Stomach (tissue), 4 donors: ENCODE measurements around the gene PAK6.

Source experiments
- POLR2A ChIP-seq, 4 donors: fragments of 450-650 bp; IDR thresholded peaks; one replicate each; pipeline ENCODE4 v1.6.1; 2016; ENCODE audit warnings: antibody characterized with exemption in 4 of 4, control low read depth in 2 of 4, mild to moderate bottlenecking in 1 of 4, moderate library complexity in 1 of 4
- POLR2AphosphoS5 ChIP-seq, 3 donors: sonication (generic); formaldehyde crosslinking; IDR thresholded peaks; one replicate each; pipeline ENCODE4 v1.6.1; 2016; ENCODE audit warnings: antibody characterized with exemption in 3 of 3
- TF ChIP-seq, protein P1 (sequence below), 7 experiments: fragments of 450-650 bp in 4 of 7; fragments of 200-600 bp in 3 of 7; sonication (generic) in 3 of 7; IDR thresholded peaks; one replicate each; pipeline ENCODE4 v1.5.1; 2016 to 2019; ENCODE audit warnings: antibody characterized with exemption in 7 of 7, control low read depth in 2 of 7, mild to moderate bottlenecking in 1 of 7

DNA sequence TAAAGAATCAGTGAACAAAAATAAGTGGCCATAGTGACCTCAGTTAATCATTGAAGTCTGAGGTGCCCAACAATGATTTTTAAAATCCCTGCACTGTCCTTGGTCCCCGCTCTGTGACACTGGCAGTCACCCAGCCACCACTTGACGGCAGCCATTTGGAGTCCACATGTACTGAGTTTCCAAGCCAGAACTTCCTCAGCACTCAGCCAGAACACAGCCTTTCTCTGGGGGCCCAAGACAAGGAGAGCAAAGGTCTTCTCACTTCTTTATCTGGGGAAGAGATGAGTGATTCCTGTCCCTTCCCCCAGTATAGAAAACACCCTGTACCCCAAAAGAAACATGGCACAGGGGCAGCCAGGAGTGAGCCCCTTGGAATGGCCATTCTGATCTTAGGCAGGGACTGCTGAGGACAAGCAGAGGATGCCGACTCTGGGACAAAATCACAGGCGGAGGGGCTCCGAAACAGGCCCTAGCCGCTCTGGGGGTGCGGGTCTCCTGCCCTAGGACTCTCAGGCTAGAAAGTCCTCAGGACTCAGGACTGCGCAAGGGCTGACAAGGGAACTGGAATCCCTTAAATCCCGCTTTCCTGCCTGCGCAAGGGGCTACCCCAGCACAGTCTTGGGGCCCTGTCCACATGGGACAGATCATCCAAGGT, 12.8 kb downstream of the PAK6 start:
- TF ChIP-seq, protein P1, sequence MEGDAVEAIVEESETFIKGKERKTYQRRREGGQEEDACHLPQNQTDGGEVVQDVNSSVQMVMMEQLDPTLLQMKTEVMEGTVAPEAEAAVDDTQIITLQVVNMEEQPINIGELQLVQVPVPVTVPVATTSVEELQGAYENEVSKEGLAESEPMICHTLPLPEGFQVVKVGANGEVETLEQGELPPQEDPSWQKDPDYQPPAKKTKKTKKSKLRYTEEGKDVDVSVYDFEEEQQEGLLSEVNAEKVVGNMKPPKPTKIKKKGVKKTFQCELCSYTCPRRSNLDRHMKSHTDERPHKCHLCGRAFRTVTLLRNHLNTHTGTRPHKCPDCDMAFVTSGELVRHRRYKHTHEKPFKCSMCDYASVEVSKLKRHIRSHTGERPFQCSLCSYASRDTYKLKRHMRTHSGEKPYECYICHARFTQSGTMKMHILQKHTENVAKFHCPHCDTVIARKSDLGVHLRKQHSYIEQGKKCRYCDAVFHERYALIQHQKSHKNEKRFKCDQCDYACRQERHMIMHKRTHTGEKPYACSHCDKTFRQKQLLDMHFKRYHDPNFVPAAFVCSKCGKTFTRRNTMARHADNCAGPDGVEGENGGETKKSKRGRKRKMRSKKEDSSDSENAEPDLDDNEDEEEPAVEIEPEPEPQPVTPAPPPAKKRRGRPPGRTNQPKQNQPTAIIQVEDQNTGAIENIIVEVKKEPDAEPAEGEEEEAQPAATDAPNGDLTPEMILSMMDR (IDR thresholded peaks at IDR 0.05), result no peak
- no peak for TF ChIP-seq POLR2A (IDR thresholded peaks at IDR 0.05)
- TF ChIP-seq POLR2AphosphoS5 (IDR thresholded peaks at IDR 0.05), result no peak
